ENCODE results near the gene RGS2.

The RGS2 gene

GRCh38 chr1:192830595-192831246 is 21.9 kb downstream of the RGS2 start:
- DNase-seq (ENCODE audit: low spot score) = no peak

GRCh38 chr1:192831706-192832355 is 23.0 kb downstream of the RGS2 start:
- no peak for DNase-seq (ENCODE audit: low spot score)

- DNase-seq (ENCODE audit: low spot score) = no peak
Measured at GRCh38 chr1:192832492-192832891, 23.7 kb downstream of the RGS2 start.

GRCh38 chr1:192835116-192835515 is 26.3 kb downstream of the RGS2 start:
- DNase-seq (ENCODE audit: low spot score) = no peak

- no peak for DNase-seq (ENCODE audit: low spot score)
Measured at GRCh38 chr1:192839162-192840066, 30.6 kb downstream of the RGS2 start.

- no peak for DNase-seq (ENCODE audit: low spot score)
Measured at GRCh38 chr1:192844360-192844759, 35.5 kb downstream of the RGS2 start.

GRCh38 chr1:192846950-192847349 is 38.1 kb downstream of the RGS2 start:
- DNase-seq (ENCODE audit: low spot score) = no peak

- no peak for DNase-seq (ENCODE audit: low spot score)
Measured at GRCh38 chr1:192849011-192849410, 40.2 kb downstream of the RGS2 start.

- DNase-seq (ENCODE audit: low spot score) = no peak
Measured at GRCh38 chr1:192849442-192849841, 40.6 kb downstream of the RGS2 start.

GRCh38 chr1:192852001-192852947 is 43.4 kb downstream of the RGS2 start:
- no peak for DNase-seq (ENCODE audit: low spot score)

GRCh38 chr1:192858456-192858855 is 49.6 kb downstream of the RGS2 start:
- no peak for DNase-seq (ENCODE audit: low spot score)

- no peak for DNase-seq (ENCODE audit: low spot score)
Measured at GRCh38 chr1:192859808-192860207, 51.0 kb downstream of the RGS2 start.

- no peak for DNase-seq (ENCODE audit: low spot score)
Measured at GRCh38 chr1:192860478-192861185, 51.8 kb downstream of the RGS2 start.

- no peak for DNase-seq (ENCODE audit: low spot score)
Measured at GRCh38 chr1:192861860-192862259, 53.0 kb downstream of the RGS2 start.
